ENCODE measurements around the gene IL17REL. TPM values are rescaled to one million over a fixed set of nuclear protein-coding genes. Genes with fewer than 3 reads are reported as not detected.

The IL17REL gene
- polyA plus RNA-seq, 3 donors, result not detected

GRCh38 chr22:49976439-49977175 is 36.0 kb downstream of the IL17REL start:
- H3K36me3 ChIP-seq (replicated peaks in 1 of 2; ENCODE audit: control insufficient read depth in 1 of 2, insufficient read depth in 2 of 2, low read length in 2 of 2), result no peaks in the 10 kb centered on the region
- no peak for TF ChIP-seq CTCF (IDR thresholded peaks at IDR 0.05)
- 57% methylated on average over 10 of the region's 15 CpGs for WGBS (ENCODE audit: insufficient coverage)
- H3K27me3 ChIP-seq (ENCODE audit: control insufficient read depth in 2 of 2, insufficient read depth in 2 of 2, low read length in 2 of 2), result peaks cover 0 to 12% of the 10 kb centered on the region in 2 donors
- no peak overlapping the region for H3K4me3 ChIP-seq (replicated peaks in 1 of 3; ENCODE audit: low read depth in 2 of 3, low read length in 3 of 3)
- peak in 1 of 3 donors; percentile 55 for DNase-seq
- H3K27ac ChIP-seq (ENCODE audit: low read depth in 1 of 2, low read length in 2 of 2), result no peak overlapping the region
- Mint-ChIP-seq H3K27ac (peak overlapping the region in 1 of 7 donors; percentile 12), H3K27me3 (ENCODE audit: low read depth in 3 of 3) (peaks cover 4 to 11% (median 11%) of the 10 kb centered on the region in 3 donors), H3K36me3 (peaks cover 0 to 6% of the 10 kb centered on the region in 2 donors), H3K9me3 (peaks cover 11 to 23% (median 19%) of the 10 kb centered on the region in 7 donors), H3K4me1 (peaks cover 9% of the 10 kb centered on the region), H3K4me3 (no peak overlapping the region)
- no peaks in the 10 kb centered on the region for H4K20me1 ChIP-seq (ENCODE audit: insufficient read depth, low read length)
- peaks cover 0 to 5% of the 10 kb centered on the region in 2 donors for H3K9me3 ChIP-seq (replicated peaks in 1 of 2; ENCODE audit: control insufficient read depth in 1 of 2, insufficient read depth in 1 of 2, low read length in 2 of 2)
- no peak overlapping the region for H3K4me2 ChIP-seq (replicated peaks; ENCODE audit: extremely low read depth, low read length, poor library complexity, severe bottlenecking)
- H3K9ac ChIP-seq (ENCODE audit: insufficient read depth, low read length, poor library complexity, severe bottlenecking), result no peak overlapping the region
- intact Hi-C loops (cut with micrococcal nuclease), result no loop called here
- peaks cover 4 to 7% of the 10 kb centered on the region in 2 donors for H3K4me1 ChIP-seq (ENCODE audit: control insufficient read depth in 1 of 2, insufficient read depth in 2 of 2, low read length in 2 of 2)
- H3K79me2 ChIP-seq (ENCODE audit: insufficient read depth, low read length), result no peaks in the 10 kb centered on the region
- no peak overlapping the region for H2AFZ ChIP-seq (ENCODE audit: insufficient read depth, low read depth, low read length, poor library complexity, severe bottlenecking)

DNA sequence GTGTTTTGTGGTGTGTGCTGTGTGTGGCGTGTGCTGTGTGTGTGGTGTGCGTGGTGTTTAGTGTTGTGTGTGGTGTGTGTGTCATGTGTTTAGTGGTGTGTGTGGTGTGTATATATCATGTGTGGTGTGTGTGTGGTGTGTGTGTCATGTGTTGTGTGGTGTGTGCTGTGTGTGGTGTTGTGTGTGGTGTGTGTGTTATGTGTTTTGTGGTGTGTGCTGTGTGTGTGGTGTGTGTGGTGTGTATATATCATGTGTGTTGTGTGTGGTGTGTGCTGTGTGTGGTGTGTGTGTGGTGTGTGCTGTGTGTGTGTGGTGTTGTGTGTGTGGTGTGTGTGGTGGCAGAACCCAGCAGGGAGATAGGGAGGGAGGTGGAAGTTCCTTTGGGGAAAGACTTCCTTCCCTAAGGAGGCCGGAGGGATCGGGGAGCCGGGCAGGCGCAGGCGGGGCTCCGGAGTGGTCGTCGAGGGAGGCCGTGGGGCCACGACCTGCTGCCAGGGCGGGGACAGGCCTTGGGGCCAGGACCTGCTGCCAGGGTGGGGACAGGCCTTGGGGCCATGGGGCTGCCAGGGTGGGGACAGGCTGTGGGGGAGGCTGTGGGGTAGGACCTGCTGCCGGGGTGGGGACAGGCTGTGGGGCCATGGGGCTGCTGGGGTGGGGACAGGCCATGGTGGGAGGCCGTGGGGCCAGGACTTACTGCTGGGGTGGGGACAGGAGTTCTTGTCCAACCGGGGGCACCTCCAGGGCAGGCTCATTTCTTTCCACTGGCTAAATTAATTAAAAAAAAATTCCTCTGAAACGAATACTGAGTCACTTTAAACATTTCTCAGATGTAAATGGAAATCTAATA is 36.8 kb downstream of the IL17REL start:
- Histone ChIP-seq H3K27me3 (ENCODE audit: control insufficient read depth in 2 of 2, insufficient read depth in 2 of 2, low read length in 2 of 2) (peaks cover 0 to 13% of the 10 kb centered on the region in 2 donors), H3K27ac (ENCODE audit: low read depth in 1 of 2, low read length in 2 of 2) (no peak overlapping the region), H3K36me3 (replicated peaks in 1 of 2; ENCODE audit: control insufficient read depth in 1 of 2, insufficient read depth in 2 of 2, low read length in 2 of 2) (no peaks in the 10 kb centered on the region), H3K4me3 (replicated peaks in 1 of 3; ENCODE audit: low read depth in 2 of 3, low read length in 3 of 3) (no peak overlapping the region), H2AFZ (ENCODE audit: insufficient read depth, low read depth, low read length, poor library complexity, severe bottlenecking) (no peak overlapping the region), H3K79me2 (ENCODE audit: insufficient read depth, low read length) (no peaks in the 10 kb centered on the region), H3K9ac (ENCODE audit: insufficient read depth, low read length, poor library complexity, severe bottlenecking) (no peak overlapping the region), H3K4me1 (ENCODE audit: control insufficient read depth in 1 of 2, insufficient read depth in 2 of 2, low read length in 2 of 2) (peaks cover 10 to 16% of the 10 kb centered on the region in 2 donors), H4K20me1 (ENCODE audit: insufficient read depth, low read length) (no peaks in the 10 kb centered on the region), H3K4me2 (replicated peaks; ENCODE audit: extremely low read depth, low read length, poor library complexity, severe bottlenecking) (no peak overlapping the region), H3K9me3 (replicated peaks in 1 of 2; ENCODE audit: control insufficient read depth in 1 of 2, insufficient read depth in 1 of 2, low read length in 2 of 2) (peaks cover 0 to 5% of the 10 kb centered on the region in 2 donors)
- DNase-seq, result no peak
- Mint-ChIP-seq H3K36me3 (peaks cover 0 to 6% of the 10 kb centered on the region in 2 donors), H3K27ac (peak overlapping the region in 5 of 7 donors; percentile 21 to 81 (median 52)), H3K27me3 (ENCODE audit: low read depth in 3 of 3) (peaks cover 4 to 11% (median 5%) of the 10 kb centered on the region in 3 donors), H3K9me3 (peaks cover 9 to 16% (median 12%) of the 10 kb centered on the region in 7 donors), H3K4me1 (peaks cover 11% of the 10 kb centered on the region), H3K4me3 (peak overlapping the region in 1 of 2 donors; percentile 60)
- intact Hi-C loops (cut with micrococcal nuclease), result no loop called here
- TF ChIP-seq CTCF (IDR thresholded peaks at IDR 0.05), result no peak
- 100% methylated on average over 2 of the region's 17 CpGs for whole genome bisulfite sequencing (ENCODE audit: insufficient coverage)

All from CD14-positive monocyte (primary cell).